CMK (cell line): ENCODE data around the gene HOXC6.

Experiments
- DNase-seq: peaks from one replicate; pipeline ENCODE4 v3.0.0-alpha.2; 2010; ENCODE audit warnings: low read depth

HOXC6 gene

GRCh38 chr12:54028314-54029201, at the start of gene HOXC6:
HOXC6 (plus strand) TSS chr12:54028440; CDS start chr12:54028522, 82 bp downstream.
- DNase-seq, result no peak

DNA sequence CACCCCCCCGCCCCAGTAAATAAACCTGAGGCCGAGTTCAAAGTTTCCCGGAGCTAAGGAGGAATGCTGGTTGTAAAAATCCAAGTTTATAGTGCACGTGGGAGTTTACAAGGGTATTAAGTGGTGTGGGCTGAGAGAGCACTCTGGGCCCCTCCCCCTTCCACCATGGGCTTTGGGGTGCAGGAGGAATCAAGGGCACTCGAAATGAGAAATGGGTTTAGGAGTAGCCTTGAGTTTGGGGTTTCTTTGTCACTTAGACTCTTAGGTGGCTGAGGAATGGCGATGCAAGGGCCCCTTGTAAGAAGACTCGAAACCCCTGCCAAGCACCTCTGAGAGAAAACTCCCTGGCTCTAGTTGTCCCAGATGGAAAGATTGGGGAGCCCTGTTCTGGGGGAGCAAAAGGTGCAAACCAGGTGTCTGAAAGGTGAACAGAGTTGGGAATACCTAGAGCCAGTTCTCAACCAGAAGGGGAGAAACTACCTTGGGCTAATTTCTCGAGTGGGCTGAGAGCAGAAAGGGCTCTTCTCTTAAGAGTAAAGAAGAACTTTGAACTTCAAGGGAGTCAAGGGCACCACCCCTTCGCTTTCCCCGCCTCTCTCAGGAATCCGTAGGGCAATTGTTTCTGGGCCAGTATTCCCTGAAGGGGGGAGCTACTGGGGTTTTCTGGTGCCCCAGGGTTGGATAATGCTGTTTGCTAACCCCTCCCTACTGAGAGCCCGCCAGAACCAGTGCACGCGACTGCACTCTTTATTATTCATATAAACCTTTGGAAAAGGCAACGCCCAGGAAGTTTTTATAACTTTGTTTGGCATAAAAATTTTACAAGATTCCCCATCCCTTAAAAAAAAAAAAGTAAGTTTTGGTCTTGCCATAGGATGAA, 49.5 kb upstream of the HOXC6 start:
- no peak for DNase-seq

DNA sequence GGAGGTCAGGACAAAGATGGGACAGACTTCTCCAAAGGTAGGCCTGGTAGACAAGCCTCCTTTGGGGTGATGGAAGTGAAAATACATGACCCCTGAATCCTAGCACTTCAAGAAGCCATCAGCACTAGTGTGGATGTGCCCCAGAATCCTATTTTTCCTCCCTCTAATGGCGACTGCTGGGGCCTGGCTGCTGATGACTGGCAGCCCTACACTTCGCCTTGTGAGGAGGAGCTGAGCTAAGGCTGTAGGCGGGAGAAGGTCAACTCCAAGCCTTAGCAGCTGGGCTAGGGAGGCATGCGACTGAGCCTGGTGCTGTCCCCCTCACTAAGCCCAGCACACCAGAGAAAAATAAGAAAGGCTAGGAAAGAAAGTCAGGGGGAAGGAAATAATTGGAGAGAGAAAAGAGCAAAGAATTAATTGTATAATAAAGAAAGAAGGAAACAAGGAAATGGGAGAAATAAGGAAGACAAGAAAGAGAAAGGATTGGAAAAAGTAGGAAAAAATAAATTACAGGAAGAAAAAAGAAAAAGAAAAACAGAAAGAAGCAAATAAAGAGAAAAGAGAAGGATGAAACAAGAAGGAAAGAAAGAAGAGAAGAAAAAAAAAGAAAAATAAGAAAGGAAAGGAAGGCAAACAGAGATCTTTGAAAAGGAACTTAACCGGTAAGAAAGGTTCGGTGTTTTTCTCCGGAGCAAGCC, 48.0 kb upstream of the HOXC6 start:
- no peak for DNase-seq

- DNase-seq, result no peak
Observed at GRCh38 chr12:53980802-53981496, 47.3 kb upstream of the HOXC6 start.

GRCh38 chr12:53981634-53982565, 46.3 kb upstream of the HOXC6 start:
- no peak for DNase-seq

DNA sequence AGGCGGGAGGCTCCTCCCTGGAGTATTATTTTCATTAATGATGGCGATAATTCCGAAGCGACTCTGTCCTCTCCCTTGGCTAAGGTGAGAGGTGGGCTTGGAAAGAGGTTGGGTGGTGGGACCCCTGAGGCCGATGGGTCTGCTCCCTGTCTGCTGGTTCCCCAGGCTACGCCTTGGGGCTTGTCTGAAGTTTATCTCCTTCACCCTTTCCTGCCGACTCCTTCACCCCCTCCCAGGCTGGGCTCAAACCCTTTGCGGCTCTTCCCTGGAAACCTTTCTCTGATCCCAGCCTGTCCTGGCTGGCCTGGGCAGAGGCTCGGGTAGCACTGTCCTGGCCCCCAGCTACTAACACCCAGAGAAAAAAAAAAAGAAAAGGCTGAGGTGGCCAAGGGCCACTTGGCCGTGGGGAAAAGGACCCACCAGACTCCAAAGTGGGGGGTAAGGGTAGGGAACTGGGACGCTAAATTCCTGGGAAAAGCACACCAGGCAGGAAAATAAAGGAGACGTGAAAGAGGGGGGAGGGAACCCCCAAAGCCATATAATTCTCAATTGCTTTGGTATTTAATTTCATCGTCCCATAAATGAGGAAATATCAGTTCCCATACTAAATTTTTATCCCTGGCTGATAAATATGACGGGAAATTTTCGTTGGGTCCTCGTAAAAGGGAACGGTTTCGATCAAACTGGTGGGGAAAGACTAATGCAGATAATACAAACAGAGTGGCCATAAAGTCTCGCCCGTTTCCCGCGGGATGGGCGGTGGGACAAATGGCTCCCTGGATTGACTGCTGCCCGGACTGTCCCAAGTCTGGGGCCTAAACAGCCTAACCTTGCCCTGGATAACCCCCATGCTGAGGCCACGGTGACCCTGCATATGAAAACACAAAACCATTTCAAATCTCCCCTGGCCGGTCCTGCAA, 45.3 kb upstream of the HOXC6 start:
- DNase-seq, result no peak

GRCh38 chr12:53983568-53983949, 44.7 kb upstream of the HOXC6 start:
- DNase-seq, result no peak

GRCh38 chr12:53983950-53984572, 44.2 kb upstream of the HOXC6 start:
- DNase-seq, result no peak

DNA sequence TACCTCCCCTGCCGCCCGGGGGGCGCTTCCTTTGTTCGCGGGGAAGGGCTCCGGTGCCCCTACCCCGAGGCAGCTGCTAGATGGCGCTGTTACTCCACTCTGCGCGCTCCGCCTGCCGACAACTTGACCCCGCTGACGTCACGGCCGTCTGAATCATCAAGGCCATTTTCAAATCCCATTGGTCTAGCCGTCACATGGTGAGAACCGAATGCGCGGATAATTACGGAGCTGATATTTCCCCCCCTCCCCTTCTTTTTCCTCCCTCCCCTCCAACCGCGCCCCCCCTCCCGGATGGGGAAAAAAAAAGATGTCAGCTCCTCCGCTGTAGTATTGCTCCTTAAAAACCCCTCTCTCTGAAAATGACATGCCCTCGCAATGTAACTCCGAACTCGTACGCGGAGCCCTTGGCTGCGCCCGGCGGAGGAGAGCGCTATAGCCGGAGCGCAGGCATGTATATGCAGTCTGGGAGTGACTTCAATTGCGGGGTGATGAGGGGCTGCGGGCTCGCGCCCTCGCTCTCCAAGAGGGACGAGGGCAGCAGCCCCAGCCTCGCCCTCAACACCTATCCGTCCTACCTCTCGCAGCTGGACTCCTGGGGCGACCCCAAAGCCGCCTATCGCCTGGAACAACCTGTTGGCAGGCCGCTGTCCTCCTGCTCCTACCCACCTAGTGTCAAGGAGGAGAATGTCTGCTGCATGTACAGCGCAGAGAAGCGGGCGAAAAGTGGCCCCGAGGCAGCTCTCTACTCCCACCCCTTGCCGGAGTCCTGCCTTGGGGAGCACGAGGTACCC, 43.1 kb upstream of the HOXC6 start, which contains the start of gene HOXC10:
HOXC10 (plus strand) TSS at position 246 of the 791 bp plus-strand sequence; CDS start at position 360, 114 bp downstream.
- peak; percentile 37 for DNase-seq

GRCh38 chr12:53985692-53985993, 42.6 kb upstream of the HOXC6 start:
- DNase-seq, result no peak

DNA sequence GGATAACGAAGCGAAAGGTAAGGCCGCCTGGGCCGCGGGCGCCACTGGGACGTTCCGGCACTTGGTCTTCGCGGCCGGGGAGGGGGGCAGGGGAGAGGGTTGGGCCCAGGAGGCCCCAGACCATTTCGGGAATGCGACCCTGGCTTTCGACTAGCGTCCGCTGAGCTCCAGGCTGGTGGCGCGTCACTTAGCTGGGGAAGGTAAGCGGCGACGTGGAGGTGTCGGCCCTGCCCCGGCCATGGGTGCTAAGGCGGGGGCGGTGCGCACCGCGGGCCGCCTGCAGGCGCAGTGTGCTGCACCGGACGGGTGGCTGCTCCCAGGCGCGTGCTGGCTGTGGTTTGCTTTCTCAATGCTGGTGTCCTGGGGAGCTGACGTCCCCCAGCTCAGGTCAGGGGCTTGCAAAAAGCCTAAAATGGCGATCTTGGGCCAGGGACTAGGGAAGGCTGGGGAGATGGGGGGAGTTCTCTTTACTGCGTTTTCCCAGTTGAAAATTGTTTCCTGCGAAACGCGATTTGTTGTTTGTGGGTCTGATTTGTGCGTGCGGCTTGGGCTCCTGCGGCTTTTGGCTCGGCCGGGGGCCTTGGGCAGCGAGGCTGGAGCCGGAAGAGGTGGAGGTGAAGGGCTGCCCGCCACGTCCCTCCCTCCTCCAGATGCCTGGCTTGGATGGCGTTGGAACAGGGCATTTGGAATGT, 42.1 kb upstream of the HOXC6 start:
- DNase-seq, result no peak

- no peak for DNase-seq
Observed at GRCh38 chr12:53986686-53987483, 41.4 kb upstream of the HOXC6 start.

DNA sequence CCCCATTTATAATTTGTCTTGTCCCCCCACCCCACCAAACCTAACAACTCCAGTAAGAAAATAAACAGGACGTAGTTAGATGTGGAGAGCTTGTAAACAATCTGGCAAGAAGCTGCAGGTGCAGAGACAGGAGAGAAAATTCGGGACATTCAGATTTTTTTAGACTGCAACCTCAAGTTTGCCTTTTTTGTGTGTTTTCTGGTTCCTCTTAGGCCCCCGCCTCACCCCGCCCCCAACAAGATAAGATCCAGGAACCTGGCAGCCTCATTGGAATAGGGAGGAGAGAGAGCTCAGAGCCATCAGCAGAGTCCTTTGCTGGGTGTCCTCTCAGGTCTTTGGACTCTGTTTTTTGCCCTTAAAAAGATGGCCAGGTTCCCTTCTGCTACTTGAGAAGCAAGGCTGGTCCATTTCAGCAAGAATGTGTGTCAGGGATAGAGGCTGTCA, 40.4 kb upstream of the HOXC6 start:
- DNase-seq, result no peak

DNA sequence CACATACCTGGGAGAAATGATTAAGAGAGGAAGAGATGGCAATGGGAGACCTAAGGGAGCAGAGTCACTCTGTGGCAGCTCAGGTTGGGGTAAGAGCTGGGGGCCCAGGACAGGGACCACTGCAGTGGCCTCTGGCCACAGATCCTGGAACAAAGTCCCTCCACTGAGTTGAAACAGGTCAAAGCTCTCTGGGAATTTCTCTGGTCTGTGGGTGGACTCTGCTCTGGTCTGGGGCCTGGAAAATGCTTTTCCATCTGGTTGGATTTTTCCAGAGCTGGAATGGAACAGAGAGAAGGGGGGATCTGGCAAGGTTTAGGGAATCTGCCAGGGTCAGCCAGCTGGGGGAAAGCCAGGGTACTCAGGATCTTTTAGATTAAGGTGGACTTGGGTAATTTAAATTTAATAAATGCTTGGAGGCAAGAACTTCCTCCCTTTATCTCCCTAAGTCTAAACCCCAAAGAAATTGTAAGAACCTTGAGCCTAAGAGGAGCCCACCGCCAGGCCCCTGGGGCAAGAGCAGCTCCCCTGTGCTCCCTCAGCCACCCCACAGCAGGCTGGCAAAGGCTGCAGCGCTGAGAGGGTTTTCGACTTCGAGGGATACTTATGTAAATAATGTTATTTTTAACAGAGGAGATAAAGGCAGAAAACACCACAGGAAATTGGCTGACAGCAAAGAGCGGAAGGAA, 39.6 kb upstream of the HOXC6 start:
- DNase-seq, result no peak

DNA sequence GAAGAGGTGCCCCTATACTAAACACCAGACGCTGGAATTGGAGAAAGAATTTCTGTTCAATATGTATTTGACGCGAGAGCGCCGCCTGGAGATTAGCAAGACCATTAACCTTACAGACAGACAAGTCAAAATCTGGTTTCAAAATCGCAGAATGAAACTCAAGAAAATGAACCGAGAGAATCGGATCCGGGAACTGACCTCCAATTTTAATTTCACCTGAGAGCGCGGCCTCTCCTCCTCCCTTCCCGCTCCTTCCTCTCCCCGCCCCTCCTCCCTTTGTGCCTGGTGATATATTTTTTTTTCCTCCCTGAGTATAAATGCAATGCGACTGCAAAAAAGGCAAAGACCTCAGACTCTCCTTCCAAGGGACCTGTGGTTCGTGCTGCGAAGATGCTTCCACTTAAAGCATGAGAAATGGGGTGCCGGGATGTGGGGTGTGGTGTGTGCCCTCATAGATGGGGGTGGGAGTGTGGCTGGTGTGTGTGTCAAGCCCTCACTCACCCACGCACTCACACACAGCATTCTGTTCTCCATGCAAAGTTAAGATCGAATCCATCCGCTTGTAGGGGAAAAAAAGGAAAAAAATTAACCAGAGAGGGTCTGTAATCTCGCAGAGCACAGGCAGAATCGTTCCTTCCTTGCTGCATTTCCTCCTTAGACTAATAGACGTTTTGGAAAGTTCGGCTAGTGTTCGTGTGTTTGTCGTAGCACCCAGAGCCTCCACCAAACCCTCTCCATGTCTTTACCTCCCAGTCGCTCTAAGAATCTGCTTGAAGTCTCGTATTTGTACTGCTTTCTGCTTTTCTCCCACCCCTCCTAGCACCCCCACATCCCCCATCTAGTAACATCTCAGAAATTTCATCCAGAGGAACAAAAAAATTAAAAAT, 38.8 kb upstream of the HOXC6 start:
- DNase-seq, result no peak
